HG02840 (cell line): ENCODE measurements around the gene LFNG.

Experiments used
- ATAC-seq: cut with Tn5 transposase; IDR thresholded peaks from one replicate; pipeline ENCODE4 v1.9.1; 2021; ENCODE audit warnings: mild to moderate bottlenecking, moderate library complexity, moderate number of reproducible peaks; ENCODE audit not compliant: unreplicated experiment, low FRiP score

Gene LFNG

DNA sequence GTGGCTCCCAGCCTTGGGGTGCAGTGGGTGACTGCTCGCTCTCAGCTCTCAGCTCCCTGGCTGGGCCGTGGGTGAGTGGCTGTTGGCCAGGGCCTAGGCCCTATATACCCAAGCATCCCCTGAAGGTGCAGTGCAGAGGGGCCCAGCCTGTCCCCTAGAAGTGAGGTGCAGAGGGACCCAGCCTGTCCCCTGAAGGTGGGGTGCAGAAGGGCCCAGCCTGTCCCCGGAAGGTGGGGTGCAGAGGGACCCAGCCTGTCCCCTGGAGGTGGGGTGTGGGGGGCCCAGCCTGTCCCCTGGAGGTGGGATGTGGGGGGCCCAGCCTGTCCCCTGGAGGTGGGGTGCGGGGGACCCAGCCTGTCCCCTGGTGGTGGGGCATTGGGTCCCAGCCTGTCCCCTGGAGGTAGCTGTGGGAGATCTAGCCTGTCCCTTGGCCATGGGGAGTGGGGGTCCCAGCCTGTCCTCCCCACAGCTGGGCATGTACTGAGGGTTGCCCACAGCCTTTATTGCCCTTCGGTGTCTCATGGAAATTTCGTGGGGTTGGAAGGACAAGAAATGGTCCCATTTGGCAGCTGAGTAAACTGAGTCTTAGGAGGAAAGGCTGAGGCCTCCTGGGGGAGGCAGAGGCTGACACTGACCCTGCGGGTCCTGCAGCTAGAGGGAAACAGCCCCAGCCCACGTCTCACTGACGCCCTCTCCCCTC is 17.5 kb upstream of the LFNG start:
- no peak for ATAC-seq

DNA sequence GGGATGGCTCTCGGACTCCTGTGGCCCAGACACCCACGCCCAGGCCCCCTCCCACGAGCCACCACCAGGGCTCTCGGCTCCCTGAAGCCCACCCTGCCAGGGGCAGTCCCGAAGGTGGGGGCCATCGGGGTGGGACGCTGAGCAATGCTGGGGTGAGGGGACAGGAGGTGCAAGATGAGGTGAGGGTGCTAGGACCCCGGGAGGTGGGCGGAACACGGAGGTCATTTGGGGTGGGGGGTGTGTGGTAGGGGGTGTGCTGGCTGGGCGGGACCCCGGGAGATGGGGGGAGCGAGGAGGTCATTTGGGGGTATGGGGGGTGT is 17.0 kb upstream of the LFNG start:
- ATAC-seq: no peak

DNA sequence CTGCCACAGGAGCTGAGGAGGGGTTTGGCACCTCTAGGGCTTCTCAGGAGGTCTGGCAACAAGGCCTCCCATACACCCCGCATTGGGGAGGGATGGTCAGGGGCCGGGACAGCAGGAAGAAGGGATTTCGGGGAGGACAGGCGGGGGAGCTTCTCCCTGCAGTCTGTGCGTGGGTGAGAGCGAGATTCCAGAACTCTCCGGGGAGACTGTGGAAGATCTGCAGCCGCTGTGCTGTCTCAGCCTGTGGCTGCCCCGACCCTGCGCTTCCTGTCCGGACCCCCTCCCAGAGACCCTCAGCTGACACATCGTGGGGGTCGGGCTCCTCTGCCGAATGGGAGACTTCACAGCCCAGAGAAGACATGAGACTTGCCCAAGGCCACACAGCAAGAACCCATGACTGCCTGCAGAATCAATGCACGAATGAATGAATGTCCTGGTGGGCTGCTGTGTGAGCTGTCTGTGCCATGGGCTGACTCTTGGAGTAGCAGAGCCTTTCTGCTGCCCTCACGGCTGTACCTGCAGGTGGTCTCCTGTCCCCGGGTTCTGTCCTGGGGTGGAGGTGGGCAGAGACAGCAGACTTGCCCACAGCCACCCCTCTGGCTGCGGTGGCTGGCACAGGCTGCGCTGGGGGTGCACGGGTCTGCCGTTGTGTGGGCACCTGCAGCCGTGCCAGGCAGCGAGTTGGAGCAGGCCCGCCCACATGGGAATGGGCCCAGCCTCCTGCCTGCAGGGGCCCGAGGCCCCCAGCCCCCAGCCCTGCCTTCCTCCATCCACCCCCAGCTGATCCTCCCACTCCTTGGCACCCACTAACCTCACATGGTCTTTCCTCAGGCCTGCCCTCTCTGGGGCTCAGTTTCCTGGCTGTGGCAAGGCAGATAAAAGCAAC is 16.3 kb upstream of the LFNG start:
- ATAC-seq: no peak

DNA sequence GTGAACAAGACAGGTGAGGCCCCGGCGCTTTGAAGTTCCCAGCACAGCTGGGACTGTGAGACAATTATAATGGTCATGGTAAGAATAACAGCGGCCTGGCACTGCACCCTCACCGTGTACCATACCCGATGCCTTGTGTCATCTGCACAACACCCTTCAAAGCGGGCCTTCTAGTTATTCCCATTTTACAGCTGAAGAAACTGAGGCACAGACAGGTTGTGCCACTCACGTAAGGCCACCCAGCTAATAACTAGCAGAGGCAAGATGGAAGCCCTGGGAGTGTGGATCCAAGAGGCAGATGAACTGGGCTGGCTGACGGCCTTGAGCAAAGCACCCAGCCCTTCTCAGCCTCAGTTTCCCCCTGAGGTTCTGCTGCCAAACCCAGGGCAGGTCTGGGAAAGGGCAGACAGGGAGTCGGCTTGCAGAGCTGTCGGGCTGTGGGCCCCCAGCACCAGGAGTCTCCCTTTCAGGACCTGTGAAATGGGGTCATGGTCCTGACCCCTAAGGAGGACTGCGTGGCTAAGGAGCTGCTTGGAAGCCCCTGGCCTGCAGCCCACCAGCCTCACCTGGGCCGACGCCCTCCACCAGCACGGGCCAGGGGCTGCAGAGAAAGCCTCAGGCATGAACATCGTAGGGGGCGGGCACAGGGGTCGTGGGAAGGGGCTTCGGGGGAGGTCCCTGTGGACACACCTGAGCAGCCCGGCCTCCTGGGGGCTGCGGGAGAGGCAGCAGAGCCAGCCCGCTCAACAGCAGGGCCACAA is 15.3 kb upstream of the LFNG start:
- no peak for ATAC-seq

DNA sequence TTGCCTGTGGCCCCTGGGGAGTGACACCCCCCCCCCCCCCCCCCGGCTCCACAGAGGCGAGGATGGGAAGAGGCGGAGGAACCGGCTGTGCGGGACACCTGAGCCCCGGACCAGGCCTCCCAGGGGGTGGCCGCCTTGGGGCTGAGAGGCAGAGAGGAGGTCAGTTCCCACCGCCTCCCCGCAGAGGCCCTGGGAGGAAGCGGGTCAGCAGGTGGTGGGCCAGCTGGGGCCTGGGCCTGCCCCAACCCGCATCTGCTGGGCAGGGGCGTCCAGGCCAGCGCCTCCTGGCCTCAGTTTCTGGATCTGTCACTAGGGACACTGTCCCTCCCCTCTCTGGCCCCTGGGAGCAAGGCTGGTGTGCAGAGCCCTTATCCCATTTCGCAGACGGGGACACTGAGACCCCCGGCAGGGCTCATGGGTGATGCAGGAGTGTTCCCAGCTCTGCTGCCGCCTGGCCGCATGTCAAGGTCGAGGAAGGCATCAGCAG is 14.6 kb upstream of the LFNG start:
- no peak for ATAC-seq

DNA sequence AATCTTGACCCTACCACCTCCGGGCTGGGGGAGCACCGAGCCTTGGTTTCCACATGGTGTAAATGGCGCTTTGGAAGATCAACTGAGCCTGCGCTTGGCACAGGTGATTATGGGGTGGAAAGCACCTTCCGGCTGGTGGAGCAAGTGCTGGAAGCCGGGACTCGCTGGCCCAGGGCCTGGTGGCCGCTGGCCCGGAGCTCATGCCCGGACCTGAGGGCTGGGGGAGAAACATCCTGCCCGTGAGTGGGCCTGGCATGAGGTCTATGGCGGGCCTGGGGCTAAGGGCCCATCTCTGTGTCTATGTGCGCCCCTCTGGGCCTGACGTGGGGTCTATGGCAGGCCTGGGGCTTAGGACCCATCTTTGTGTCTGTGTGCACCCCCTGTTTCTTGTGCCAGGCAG is 14.2 kb upstream of the LFNG start:
- ATAC-seq: no peak

DNA sequence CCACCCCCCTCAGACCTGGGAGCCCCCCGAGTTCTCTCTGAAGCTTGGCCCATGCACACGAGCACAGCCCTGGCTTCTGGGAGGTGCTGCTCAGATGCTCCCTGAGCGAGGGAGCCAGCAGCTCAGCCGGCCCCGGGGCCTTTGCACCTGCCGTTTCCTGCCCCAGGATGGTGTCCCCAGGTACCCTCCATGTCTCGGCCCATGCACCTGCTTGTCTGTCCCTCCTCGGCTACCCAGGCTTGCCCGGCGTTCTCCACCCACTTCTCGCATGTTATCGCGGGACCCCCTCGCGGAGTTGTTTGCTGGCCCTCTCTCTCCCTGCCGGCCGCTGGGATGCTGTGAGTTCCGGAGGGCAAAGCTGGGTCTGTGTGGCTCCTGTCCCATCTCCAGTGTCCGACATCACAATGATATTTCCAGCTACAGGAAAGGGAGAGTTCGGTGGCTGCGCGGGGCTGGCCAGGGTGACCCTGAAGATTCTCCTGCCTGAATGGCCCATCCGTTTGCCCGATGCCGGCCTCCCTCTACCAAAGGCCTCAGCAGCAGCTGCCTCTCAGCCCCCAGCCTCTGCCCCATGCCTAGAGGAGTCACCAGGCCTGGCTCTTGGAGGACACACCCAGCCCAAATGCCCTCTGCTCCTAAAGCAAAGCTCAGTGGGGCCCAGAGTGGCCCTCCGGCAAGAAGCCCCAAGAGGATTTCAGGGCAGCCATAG is 12.2 kb upstream of the LFNG start:
- no peak for ATAC-seq

DNA sequence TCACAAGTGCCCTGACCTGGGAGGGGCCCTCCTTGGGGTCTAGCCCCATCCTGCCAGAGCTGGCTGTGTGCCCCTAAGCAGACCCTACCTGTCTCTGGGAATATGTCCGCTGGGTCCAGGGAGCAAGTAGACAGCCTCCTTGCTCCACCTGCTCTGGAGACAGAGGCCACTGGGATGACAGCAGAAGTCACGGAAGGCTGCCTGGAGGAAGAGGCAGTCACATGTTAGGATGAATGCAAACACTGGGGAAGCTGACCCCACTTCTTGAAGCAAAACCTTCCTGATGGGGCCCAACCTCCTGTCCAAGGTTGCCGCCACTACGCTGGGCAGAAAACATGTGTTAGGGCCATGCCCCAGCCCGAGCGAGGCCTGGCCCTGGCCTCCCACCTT is 11.7 kb upstream of the LFNG start:
- ATAC-seq: no peak

DNA sequence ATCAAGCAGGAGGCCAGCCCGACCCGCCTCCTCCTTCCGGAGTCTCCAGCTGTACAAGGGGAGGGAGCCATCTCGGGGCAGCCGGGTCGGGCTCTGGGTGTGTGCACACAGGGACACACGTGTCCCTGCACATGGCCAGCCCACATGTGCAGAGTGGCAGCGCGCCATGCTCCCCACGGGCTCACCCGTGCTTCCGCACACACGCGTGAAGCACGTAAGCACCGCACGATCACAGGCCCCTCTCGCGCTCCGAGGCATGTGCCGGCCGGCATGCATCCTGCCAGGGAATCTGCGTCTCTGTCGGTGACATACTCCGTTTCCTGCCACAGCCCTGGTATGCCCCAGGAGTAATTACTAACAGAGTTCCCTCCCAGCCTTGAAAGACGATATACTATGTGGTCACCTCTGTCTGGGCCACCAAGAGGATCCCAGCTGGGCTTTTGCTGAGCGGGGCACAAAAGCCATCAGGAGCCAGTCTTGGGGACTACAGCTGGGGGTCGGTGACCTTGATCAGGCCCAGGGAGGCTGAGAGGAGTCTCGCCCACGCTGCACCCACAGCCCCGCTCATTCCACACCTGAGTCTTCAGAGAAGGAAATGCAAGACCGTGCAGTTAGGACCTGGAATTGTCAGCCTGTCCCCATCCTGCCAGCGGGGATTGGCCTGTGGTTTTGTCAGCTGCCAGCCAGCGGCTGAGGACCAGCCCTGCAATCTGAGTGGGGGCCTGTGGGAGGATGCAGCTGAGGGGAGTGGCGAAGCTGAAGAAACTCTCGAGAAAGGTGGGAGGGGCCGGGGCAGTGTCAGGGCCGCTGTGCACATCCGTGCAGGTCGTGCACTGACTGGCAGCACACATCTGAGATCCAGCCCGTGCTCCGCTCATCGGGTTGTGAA is 11.0 kb upstream of the LFNG start:
- no peak for ATAC-seq

DNA sequence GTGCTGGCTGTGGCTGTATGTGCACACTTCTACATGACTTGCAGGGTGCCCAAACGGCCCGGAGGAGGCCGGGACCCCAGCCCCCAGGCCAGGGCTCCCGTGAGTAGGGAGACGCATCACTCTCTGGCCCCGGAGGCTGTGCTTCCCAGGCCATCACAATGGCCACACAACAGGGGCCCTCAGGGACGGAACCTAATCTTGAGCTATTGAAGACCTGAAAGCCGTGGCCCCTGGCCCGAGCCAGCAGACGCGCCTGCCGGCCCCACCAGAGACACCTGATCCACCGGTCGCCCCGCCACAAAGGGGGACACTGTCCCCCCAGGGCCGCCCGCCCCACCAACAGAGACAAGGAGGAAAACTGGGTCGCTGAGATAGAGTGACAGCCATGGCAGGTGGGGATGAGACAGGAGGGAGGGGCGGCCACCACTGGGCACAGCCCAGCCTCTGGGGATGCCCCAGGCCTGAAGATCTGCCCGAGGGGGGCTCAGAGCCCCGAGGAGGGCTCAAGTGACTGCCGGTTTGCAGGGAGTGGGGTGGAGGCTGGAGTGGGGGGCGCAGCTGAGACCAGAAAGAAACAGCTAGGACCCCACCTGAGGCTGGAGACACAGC is 10.2 kb upstream of the LFNG start:
- ATAC-seq: no peak

DNA sequence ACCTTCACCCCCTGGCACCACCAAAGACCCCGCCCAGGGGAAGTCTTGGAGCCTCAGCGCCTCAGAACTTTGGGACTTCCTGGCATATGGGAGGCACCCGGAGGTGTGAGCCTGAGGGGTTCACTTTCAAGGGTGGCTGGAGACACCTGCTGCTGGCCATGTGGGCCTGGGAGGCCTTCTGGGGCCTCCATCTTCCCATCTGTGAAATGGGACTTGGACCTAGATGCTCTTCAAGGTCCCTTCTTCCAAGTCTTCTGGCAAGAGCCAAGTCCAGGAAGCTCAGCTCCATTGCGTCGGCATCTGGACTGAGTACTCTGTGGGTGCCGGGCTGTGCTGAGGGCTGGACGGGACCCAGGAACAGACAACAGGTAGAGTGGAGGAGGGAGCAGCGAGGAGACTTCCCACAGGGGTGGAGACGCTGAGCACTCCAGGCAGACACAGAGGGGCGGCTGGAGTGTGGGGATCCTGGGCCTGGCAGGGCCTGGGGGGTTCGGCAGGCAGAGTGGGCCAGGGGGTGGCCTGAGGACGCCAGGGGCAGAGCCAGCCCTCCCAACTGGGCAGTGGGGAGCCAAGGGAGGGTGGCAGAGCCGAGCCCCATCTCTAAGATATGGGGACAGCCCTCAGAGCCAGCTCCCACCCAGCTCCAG is 9.3 kb upstream of the LFNG start:
- ATAC-seq: no peak

DNA sequence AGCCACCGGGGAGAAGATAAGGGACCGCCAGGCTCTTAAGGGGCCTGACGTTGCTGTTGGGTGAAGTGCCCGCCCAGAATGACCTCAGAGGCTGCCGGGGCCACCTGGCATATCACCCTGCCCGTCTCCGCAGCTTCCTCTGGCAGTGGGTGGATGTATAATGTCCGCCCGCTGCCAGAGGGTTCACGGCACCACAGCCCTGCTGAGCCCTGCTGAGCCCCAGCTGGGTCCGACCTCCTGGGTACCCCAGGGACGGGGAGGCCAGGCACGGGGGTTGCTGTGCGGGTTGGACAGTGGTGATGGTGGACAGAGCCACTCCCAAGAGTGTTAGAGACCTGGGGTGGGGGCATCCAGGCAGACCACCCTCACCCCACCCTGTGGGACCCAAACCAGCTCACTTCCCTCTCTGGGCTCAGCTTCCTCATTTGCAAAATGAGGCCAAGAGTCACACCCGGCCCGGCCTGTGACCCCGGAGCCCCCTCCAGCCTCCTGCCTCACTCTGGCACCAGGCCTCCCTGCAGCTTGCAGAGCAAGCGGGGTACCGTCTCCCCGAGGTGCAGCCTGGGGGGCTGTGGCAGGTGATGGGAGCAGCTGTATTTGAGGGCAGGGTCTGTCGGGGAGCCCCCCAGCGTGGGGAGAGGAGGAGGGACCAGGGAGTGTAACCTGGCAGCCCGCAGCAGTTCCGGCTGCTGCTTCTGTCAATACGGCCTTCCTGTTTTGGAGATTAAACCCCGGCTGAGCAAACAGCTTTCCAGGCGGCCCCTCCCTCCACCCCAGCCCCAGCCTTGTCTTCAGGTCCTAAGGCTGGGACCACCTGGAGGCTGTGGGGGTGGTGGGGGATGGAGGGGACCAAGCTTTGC is 8.4 kb upstream of the LFNG start:
- no peak for ATAC-seq

DNA sequence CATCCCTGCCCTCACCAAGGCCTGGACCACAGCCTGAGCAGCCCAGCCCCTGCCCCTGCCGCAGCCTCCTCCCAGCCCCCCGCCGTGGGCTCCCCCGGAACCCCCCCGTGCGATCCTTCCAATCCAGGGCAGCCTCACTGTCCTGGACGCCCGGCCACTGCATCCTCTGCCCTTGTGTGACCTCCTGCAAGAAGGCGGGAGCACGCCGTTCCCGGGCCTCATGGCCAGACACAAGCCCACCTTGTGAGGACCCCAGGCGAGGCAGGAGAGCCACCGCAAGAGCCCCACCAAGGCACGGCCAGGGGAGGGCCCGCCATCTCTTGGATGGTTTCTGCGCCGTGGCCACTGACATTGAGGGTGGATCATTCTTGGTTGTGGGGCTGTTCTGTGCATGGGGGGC is 7.8 kb upstream of the LFNG start:
- ATAC-seq: no peak

DNA sequence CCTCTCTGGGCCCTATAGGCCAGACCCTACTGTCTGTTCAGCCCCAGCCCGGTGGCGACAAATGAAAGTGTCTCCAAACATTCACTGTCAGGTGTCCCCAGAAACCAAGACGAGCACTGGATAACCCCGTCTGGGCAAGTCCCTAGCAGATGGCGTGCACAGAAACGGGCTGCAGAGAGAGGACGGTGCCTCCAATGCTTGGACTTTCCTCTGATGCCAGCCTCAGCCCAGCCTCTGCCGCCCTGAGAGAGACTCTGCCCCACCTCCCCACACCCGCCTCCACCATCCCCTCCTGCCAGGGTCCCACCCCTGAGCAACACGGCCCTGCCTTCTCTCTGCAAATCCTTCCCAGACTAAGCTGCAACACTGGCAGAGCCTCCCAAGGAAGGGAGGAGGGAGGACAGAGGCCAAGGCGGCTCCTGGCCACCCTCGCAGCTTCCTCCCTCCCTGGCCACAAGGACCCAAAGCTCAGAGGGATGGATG is 7.4 kb upstream of the LFNG start:
- ATAC-seq: no peak

DNA sequence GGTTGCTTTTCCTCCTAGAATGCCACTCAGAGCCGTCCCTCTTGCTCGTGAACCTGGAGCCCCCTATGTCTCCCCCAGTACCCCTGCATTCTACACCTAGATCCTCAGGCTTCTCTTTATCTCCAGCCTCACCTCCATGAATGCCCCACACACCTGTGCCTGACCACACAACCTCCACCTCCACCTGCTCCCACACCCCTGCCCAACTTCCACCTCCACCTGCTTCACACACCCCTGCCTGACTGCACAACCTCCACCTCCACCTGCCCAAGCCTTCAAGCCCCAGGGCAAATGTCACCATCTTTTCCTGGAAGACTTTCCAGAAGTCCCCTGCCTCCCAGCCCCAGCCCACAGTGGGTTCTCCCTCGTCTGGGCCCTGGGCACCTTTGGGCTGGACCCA is 6.9 kb upstream of the LFNG start:
- ATAC-seq: no peak

DNA sequence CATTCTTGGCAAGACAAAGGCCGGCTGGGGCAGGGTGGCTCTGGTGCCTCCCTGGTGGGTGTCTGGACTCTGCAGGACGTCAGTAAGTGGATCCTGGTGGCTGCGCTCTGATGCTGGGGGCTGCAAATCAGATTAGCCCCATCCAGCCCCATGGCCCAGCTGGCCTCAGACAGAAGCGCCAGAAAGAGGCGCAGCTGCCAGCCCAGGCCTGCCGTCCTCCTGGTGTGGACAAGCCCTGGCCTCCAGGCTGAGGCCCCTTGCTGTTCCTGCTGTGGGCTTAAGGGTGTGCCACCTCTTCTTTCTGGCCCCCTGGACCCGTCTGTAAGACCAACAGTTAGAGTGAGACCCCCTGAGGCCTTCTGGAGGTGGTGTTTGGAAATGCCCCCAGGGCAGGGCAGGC is 5.9 kb upstream of the LFNG start:
- no peak for ATAC-seq

DNA sequence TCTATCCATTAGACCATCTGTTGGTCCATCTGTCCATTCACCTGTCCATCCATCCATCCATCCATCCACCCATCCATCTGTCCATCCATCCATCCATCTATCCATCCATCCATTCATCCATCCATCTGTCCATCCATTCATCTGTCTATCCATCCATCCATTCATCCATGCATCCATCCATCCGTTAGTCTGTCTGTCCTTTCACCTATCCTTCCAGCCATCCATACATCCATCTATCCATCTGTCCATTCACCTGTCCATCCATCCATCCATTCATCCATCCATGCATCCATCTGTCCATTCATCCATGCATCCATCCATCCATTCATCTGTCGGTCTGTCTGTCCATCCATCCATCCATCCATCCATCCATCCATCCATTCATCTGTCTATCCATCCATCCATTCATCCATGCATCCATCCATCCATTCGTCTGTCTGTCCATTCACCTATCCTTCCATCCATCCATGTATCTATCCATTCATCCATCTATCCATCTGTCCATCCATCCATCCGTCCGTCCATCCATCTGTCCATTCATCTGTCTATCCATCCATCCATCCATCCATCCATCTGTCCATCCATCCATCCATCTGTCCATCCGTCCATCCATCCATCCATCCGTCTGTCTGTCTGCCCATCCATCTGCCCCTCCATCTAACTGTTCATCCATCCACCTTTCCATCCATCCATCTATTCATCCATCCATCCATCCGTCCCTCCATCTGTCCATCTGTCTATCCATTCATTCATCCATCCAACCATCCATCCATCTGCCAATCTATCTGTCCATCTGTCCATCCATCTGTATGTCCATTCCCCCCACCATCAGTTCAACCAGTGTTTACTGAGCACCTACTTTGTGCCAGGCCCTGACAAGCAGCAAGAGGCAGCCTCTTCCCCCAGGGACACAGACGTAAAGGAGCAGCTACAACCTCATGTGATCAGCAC is 4.8 kb upstream of the LFNG start:
- no peak for ATAC-seq
